ENCODE measurements around the gene CACNA1C. TPM values are rescaled to one million over a fixed set of nuclear protein-coding genes. Genes with fewer than 3 reads are reported as not detected.

Gene CACNA1C
- total RNA-seq, 1 donor from 2014 or later: 20.0 TPM

DNA sequence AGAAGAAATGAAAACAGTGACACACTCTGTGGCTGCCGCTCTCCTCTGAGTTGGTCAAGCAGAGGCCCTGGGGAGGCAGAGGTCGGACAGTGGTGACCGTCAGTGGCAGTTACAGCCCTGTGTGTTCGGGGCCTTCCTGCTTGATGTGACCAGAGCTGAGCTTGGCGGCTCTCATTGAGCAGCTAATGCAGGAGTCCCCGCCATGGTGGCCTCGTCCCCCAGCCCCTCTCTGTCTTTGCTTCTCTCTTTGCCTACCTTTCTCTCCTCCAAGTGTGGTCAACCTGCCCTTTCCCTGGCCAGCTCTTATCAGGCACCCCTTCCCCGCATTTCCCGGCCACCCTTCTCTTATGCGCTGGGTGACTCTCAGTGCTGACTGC lies 362.8 kb downstream of the CACNA1C start:
- FAIRE-seq: no peak

DNA sequence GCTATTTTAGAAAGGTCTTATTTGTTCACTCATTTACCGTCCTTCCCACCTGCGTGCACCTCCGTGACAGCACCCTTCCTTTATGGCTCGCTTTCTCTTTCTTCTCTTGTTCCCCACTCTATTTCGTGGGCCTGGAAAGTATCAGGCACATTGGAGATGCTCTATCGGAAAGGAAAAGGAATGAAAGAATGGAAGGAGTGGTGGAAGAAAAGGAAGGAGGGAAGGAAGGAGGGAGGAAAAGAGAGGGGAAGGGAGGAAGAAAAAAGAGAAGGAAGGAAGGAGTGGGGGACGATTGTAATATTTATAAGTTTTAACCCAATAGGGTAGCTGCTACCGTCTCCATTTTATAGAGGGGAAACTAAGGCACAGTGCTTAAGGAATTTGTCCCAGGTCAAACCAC lies 363.4 kb downstream of the CACNA1C start:
- DNase-seq (ENCODE audit: low spot score in 2 of 2) (no peak), FAIRE-seq (no peak)

More for the DNA sequence above, 362.8 kb downstream of the CACNA1C start:
- no peak for DNase-seq (ENCODE audit: low spot score in 2 of 2)

GRCh38 chr12:2417481-2418160 lies 364.8 kb downstream of the CACNA1C start:
- DNase-seq (ENCODE audit: low spot score in 2 of 2) (no peak), FAIRE-seq (no peak)

DNA sequence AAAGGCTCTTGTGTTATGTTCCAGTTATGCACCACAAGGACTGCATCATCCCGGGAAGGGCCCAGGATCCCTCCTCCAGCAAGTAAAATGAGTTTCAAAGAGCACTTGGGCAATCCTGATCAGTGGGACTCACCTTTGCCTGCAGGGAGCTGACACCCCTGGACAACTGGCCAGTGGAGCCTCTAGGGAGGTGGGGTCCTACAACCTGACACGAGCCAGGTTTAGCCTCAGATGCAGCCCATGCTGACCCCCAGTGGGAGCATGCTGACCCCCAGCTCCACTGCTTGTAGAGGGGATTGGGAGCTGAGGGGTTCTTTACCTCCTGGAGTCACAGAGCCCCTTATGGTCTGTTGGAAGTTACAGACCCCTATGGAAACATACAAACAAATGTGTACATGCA lies 365.8 kb downstream of the CACNA1C start:
- FAIRE-seq (no peak), DNase-seq (ENCODE audit: low spot score in 2 of 2) (no peak)

DNA sequence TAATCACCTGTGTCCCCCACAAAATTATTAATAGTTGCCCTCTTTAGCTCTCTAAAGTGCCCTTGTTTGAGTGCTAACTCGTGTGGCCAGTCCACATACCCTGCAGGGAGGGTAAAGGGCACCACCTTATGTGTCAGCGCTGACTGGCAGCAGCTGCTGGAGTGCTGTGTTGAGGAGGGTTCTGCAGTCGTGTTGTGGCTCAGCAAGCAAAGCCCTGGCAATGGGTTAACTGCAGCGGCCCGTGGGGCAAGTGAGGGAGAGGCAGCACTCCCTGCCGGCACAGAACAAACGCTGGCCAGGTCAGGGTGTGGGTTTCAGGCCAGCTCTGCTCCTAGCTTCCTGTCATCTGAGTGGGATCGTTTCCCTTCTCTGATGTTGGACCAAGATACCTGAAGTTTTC lies 369.8 kb downstream of the CACNA1C start:
- no peak for FAIRE-seq
- no peak for DNase-seq (ENCODE audit: low spot score in 2 of 2)

DNA sequence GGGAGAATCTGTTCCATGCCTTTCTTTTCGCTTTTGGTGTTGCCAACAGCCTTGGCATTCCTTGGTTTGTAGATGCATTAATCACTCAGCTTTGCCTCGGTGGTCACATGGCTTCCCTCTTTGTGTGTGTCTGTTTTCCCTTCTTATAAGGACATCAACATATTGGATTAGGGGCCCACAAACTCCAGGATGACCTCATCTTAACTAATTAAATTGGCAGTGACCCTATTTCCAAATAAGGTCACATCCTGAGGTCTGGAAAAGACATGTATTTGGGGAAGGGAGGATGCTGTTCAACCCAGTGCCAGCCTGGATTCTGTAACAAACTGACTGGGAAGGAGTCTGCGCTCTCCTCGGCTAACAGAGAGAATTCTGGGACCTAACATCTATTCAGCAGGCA lies 376.2 kb downstream of the CACNA1C start:
- no peak for DNase-seq (ENCODE audit: low spot score in 2 of 2)
- FAIRE-seq: no peak

- FAIRE-seq: no peak
- DNase-seq (ENCODE audit: low spot score in 2 of 2): no peak
These were observed 379.0 kb downstream of the CACNA1C start for GRCh38 chr12:2431810-2432209.

DNA sequence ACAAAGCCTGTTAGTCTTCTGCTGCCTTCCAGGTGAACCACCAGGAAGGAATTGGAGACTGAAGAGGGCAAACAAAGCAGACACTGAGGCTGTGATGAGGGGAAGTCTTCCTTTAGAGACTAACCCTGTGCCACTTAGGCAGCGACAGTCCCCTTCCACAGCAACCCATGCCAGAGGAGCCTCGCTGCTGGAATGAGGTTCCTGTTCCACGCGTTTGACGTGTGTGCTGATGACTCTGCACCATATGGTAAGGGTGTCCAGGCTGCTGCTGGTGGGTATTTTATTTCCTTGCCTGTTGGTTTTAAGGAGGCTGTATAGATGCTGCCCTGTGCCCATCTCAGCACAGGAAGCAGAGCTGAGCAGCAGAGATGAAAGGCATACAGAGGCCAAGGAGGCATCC lies 380.1 kb downstream of the CACNA1C start:
- FAIRE-seq (no peak), DNase-seq (ENCODE audit: low spot score in 2 of 2) (no peak)

DNA sequence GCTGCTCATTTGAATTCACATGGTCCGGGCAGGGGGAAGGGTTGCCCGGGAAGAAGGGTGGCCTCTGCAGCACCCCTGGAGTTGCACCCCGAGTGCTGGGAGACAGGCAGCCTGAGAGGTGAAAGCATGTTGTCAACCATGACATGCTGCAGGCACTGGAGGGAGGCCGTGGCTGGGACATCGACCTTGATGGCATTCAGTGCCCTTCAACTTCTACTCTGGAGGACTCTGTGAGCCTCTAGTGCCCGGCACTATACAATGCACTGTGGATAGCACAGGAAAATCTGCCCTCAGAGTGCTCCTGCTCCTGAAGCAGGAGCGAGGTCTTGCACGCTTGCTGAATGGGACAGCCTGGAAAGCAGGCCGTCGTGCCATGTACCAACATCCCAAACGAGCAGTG lies 382.7 kb downstream of the CACNA1C start:
- no peak for DNase-seq (ENCODE audit: low spot score in 2 of 2)
- no peak for FAIRE-seq

GRCh38 chr12:2439332-2440100 lies 386.7 kb downstream of the CACNA1C start:
- DNase-seq (ENCODE audit: low spot score in 2 of 2) (no peak), FAIRE-seq (no peak)

DNA sequence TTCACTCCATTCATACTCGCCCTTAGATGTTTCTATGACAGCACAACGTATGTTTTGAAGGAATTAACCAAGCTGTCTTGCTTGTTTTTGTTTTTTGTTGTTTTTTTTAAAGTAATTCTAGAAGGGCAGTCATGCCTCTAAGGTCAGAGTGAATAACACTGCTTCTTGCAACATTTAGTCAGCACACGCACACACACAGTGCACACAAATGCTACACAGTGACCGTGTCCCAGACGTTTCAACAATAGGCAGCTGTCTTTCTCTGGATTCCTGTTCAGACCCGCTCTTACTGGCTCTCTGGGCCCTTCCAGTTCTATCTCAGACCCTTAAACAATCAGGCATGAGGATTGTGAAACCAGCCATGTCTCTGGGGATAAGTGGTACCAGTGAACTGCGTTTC lies 391.0 kb downstream of the CACNA1C start:
- FAIRE-seq: no peak
- DNase-seq (ENCODE audit: low spot score in 2 of 2): no peak

- DNase-seq (ENCODE audit: low spot score in 2 of 2): no peak
- FAIRE-seq: no peak
These were observed 393.2 kb downstream of the CACNA1C start for GRCh38 chr12:2445968-2446367.

- DNase-seq (ENCODE audit: low spot score in 2 of 2) (no peak), FAIRE-seq (no peak)
These were observed 395.1 kb downstream of the CACNA1C start for GRCh38 chr12:2447861-2448260.

- DNase-seq (ENCODE audit: low spot score in 2 of 2) (no peak), FAIRE-seq (no peak)
These were observed 396.8 kb downstream of the CACNA1C start for GRCh38 chr12:2449586-2449985.

DNA sequence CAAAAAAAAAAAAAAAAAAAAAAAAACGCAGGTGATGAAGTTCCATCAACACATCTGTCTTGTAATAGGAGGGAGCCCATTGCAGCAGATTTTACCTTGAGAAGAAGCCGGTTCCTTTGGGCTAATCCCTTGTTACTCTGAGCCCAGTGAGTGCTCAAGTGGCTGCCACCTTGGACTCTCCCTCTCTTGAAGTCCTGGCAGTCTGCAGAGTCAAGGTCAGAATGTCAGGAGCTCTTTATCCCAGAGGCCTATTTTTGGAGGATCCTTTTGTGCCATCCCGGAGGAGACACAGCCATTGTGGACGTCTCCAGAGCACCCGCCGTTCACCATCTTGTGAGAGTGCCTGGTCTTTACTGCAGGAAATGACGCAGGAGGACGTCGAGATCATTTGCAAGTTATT lies 397.8 kb downstream of the CACNA1C start:
- FAIRE-seq: no peak
- no peak for DNase-seq (ENCODE audit: low spot score in 2 of 2)

DNA sequence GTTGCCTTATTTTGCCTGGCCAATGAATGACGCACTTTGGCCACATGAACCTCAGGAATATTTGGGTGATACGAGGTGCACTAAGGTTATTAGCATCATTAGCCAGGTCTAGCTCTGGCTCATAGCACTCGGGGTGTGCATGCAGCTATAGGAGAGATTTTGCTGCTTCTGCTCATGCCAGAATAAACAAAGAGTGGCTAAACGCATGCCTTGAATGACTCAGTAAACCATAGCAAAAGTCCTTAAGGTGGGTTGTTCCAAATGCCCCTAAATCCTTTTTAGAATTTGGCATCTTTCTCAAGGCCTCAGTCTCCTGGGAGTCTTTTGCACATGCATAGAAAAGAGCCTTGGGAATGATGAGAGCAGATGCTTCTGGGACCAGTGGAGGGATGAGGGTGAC lies 398.2 kb downstream of the CACNA1C start:
- DNase-seq (ENCODE audit: low spot score in 2 of 2): no peak
- no peak for FAIRE-seq

DNA sequence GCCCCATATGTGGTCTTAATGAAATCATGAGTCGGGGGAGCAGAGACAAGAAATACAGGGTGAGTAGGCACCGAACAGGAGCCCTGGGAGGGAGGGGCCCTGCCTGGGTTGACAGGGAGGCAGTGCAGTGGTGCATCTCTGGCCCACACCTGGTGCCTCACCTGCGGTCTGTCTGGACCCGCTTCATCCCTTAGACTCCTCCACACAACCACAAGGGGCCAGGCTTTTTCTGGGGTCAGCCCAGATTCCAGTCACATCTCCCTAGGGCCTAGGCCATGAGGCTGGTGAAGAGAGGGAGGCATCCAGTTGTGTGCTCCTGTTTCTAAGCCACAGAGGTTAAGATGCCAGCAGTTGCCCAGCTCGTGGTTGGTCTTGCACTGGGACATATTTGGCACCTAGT lies 398.7 kb downstream of the CACNA1C start:
- no peak for FAIRE-seq
- DNase-seq (ENCODE audit: low spot score in 2 of 2): no peak

DNA sequence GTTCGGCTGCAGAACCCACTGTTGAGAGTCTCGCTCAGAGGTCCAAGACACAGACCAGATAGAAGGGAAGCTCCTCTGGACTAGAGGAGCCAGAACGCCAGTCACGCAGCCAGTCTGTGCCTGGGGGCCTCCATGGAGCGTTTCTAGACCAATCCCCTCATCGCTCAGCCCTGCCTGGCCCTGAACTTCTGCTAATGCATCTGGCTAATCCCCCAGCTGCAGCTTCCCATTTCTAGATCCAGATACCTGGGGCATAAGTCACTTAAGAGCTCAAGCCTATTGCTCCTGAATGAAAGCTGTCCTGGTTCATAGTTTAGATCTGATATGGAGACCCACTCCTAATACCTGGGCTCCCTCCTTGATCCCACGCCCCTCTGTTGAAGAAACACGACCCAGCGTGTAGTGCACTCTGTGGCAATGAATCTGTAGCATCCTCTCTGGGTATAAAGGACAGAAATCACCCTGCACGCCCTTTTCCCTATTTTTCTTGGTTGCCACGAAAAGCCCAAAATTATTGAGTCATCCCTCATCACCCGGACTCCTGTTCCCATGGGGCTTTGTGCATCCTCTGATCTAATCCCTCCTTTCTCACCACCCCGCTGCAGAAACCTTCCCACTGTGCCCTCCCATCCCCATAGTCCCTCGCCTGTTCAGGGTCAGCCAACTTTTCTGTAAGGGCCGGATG lies 400.4 kb downstream of the CACNA1C start:
- FAIRE-seq: no peak
- no peak for DNase-seq (ENCODE audit: low spot score in 2 of 2)

DNA sequence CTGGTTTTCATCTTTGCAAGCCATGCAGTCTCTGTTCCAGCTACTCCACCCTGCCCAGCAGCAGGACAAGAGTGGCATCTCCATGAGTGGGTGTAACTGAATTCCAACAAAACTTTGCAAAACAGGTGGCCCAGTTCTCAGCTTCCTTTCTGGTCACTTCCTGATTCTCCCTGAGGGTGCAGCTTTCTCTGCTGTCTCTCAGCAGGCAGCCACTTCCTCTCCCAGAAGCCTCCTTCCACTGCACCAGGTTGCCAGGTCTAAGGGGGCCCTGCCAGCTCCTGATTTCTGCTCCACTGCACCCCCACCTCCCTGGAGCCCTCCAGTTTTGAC lies 400.9 kb downstream of the CACNA1C start:
- no peak for FAIRE-seq
- no peak for DNase-seq (ENCODE audit: low spot score in 2 of 2)

DNA sequence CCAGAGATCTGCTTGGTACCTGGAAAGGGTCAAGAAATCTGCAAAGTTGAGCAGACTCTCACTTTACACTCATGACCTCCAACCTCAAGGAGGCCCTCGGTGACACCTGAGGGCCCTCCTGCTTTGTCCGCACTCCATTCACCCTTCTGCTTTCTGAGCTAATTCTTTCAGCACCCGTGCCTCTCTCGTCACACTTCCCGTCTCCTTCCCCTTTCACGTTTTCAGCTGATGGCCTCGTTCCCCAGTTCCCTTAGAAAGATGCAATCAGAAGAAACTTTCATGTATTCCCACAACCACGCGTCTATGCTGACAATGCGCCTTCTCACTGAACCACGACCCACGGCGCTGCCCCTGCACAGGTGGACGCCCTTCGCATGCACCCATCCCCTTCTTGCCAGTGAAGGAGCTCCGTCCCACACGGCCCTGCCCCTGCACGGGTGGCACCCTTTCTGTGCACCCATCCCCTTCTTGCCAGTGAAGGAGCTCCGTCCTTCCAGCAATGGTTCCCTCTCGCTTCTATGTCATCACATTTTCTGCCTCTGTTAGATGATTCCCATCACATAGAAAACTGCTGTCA lies 401.9 kb downstream of the CACNA1C start:
- FAIRE-seq: no peak
- no peak for DNase-seq (ENCODE audit: low spot score in 2 of 2)

GRCh38 chr12:2455410-2455809 lies 402.6 kb downstream of the CACNA1C start:
- no peak for DNase-seq (ENCODE audit: low spot score in 2 of 2)
- FAIRE-seq: no peak
